ENCODE results near the gene HAUS5. TPM values are rescaled to one million over a fixed set of nuclear protein-coding genes. Genes with fewer than 3 reads are reported as not detected.
A peak's percentile ranks its signal among the peaks of the same experiment; 100 is the strongest.

The HAUS5 gene
- total RNA-seq, 1 experiment from 2014 or later, result 33.5 TPM

DNA sequence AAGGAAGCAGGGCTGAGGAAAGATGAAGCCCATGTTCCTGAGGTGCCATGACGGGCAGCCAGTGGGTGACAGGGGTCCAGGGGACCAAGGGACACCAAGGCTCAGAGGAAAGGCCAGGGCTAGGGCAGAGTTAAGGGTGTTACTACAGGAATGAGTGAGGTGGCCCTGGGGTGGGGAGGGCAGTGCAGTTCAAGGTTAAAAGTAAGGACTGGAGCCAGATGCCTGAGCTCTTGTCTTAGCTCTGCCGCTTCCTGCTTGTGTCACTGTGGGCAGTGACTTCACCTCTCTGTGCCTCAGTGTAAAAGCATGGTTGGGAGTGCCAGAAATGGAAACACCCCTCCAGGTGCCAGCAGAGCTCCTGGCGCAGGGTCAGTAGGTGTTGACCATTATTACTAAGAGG lies 24.1 kb downstream of the HAUS5 start:
- H3K4me1 ChIP-seq (ENCODE audit: insufficient read depth, low read length, poor library complexity, severe bottlenecking), result peaks cover 5% of the 10 kb centered on the region
- no peak overlapping the region for H3K27ac ChIP-seq (ENCODE audit: low read depth, low read length, poor library complexity, severe bottlenecking)
- no peak overlapping the region for H3K4me3 ChIP-seq (ENCODE audit: low read depth, low read length, poor library complexity, severe bottlenecking)
- intact Hi-C loops (cut with micrococcal nuclease; ENCODE audit: unreplicated experiment), result no loop called here
- TF ChIP-seq EZH2 (IDR thresholded peaks at IDR 0.05; ENCODE audit: borderline replicate concordance, low read depth, low read length, poor library complexity, severe bottlenecking), result no peak
- TF ChIP-seq, protein P1, sequence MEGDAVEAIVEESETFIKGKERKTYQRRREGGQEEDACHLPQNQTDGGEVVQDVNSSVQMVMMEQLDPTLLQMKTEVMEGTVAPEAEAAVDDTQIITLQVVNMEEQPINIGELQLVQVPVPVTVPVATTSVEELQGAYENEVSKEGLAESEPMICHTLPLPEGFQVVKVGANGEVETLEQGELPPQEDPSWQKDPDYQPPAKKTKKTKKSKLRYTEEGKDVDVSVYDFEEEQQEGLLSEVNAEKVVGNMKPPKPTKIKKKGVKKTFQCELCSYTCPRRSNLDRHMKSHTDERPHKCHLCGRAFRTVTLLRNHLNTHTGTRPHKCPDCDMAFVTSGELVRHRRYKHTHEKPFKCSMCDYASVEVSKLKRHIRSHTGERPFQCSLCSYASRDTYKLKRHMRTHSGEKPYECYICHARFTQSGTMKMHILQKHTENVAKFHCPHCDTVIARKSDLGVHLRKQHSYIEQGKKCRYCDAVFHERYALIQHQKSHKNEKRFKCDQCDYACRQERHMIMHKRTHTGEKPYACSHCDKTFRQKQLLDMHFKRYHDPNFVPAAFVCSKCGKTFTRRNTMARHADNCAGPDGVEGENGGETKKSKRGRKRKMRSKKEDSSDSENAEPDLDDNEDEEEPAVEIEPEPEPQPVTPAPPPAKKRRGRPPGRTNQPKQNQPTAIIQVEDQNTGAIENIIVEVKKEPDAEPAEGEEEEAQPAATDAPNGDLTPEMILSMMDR (conservative IDR thresholded peaks at IDR 0.05; ENCODE audit: low read depth, low read length), result no peak
- no peaks in the 10 kb centered on the region for H3K9me3 ChIP-seq (ENCODE audit: low read depth, low read length, poor library complexity, severe bottlenecking)
- DNase-seq (ENCODE audit: low spot score), result no peak
- no TSS peak for BruUV-seq (replicated peaks)
- POLR2A ChIA-PET (ENCODE audit: low non-redundant PET), result no interaction called here
- H3K36me3 ChIP-seq (ENCODE audit: insufficient read depth, low read length, poor library complexity, severe bottlenecking), result peaks cover 52% of the 10 kb centered on the region
- CTCF ChIA-PET, result no interaction called here
- H3K27me3 ChIP-seq (replicated peaks; ENCODE audit: insufficient read depth, low read depth, low read length, poor library complexity), result no peaks in the 10 kb centered on the region

DNA sequence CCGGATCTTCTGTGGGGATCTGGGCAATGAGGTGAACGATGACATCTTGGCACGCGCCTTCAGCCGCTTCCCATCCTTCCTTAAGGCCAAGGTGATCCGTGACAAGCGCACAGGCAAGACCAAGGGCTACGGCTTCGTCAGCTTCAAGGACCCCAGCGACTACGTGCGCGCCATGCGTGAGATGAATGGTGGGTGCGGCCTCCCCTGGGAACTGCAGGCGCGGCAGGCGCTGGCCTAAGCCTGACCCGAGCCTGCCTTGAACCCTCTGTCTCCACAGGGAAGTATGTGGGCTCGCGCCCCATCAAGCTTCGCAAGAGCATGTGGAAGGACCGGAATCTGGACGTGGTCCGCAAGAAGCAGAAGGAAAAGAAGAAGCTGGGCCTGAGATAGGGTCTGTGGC lies 24.6 kb downstream of the HAUS5 start:
- Histone ChIP-seq H3K4me1 (ENCODE audit: insufficient read depth, low read length, poor library complexity, severe bottlenecking) (peaks cover 10% of the 10 kb centered on the region), H3K27ac (ENCODE audit: low read depth, low read length, poor library complexity, severe bottlenecking) (no peak overlapping the region), H3K36me3 (ENCODE audit: insufficient read depth, low read length, poor library complexity, severe bottlenecking) (peaks cover 47% of the 10 kb centered on the region), H3K9me3 (ENCODE audit: low read depth, low read length, poor library complexity, severe bottlenecking) (no peaks in the 10 kb centered on the region), H3K27me3 (replicated peaks; ENCODE audit: insufficient read depth, low read depth, low read length, poor library complexity) (no peaks in the 10 kb centered on the region), H3K4me3 (ENCODE audit: low read depth, low read length, poor library complexity, severe bottlenecking) (no peak overlapping the region)
- ChIA-PET CTCF (no interaction called here), POLR2A (ENCODE audit: low non-redundant PET) (no interaction called here)
- BruUV-seq (replicated peaks), result TSS peak; percentile 24
- DNase-seq (ENCODE audit: low spot score), result no peak
- intact Hi-C loops (cut with micrococcal nuclease; ENCODE audit: unreplicated experiment), result no loop called here
- TF ChIP-seq, protein P1 (conservative IDR thresholded peaks at IDR 0.05; ENCODE audit: low read depth, low read length), result no peak
- TF ChIP-seq EZH2 (IDR thresholded peaks at IDR 0.05; ENCODE audit: borderline replicate concordance, low read depth, low read length, poor library complexity, severe bottlenecking), result no peak

DNA sequence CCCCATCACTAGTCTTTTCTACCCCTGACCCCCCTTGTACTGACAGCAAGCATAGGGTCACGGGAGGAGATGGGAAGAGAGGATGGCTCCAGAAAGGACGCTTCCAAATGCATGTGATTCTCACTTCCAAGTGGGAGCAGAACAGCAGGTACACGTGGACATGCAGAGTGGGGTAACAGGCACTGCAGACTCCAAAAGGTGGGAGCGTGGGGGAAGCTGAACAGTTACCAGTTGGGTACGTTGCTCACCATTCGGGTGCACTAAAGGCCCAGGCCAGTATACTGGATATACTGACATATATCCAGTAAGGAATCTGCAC lies 26.7 kb downstream of the HAUS5 start:
- Histone ChIP-seq H3K4me1 (ENCODE audit: insufficient read depth, low read length, poor library complexity, severe bottlenecking) (peaks cover 17% of the 10 kb centered on the region), H3K9me3 (ENCODE audit: low read depth, low read length, poor library complexity, severe bottlenecking) (no peaks in the 10 kb centered on the region), H3K27me3 (replicated peaks; ENCODE audit: insufficient read depth, low read depth, low read length, poor library complexity) (no peaks in the 10 kb centered on the region), H3K27ac (ENCODE audit: low read depth, low read length, poor library complexity, severe bottlenecking) (no peak overlapping the region), H3K36me3 (ENCODE audit: insufficient read depth, low read length, poor library complexity, severe bottlenecking) (peaks cover 26% of the 10 kb centered on the region), H3K4me3 (ENCODE audit: low read depth, low read length, poor library complexity, severe bottlenecking) (no peak overlapping the region)
- BruUV-seq (replicated peaks), result no TSS peak
- DNase-seq (ENCODE audit: low spot score), result no peak
- TF ChIP-seq, protein P1 (conservative IDR thresholded peaks at IDR 0.05; ENCODE audit: low read depth, low read length), result no peak
- ChIA-PET POLR2A (ENCODE audit: low non-redundant PET) (no interaction called here), CTCF (no interaction called here)
- intact Hi-C loops (cut with micrococcal nuclease; ENCODE audit: unreplicated experiment), result no loop called here
